ENCODE data around the gene OR5H1. TPM values are rescaled to one million over a fixed set of nuclear protein-coding genes. Genes with fewer than 3 reads are reported as not detected.

Gene OR5H1
- total RNA-seq, 6 donors from 2014 or later: not detected

DNA sequence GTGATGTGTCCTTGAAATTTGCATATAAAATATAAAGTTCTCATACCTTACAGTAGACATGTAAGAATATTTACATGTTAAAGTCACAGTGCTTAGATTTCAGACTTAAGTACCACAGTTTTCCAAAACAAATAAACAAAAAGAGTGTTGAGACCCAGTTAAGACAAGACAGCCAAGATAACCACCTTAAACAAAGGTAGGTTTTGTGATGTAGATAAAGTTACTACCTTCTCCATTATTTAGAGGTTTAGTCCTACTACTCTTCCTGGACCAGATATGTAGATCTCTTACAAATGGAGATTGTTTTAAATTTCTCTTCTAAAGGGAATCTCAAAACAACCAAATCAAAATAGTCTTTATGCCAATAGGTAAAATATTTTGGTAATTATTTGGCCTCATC is 51.7 kb downstream of the OR5H1 start:
- no peaks in the 10 kb centered on the region for H3K9me3 ChIP-seq
- ATAC-seq (ENCODE audit: low FRiP score in 2 of 2) (no peak), DNase-seq (no peak)
- TF ChIP-seq POLR2AphosphoS5 (IDR thresholded peaks at IDR 0.05) (no peak), EP300 (IDR thresholded peaks at IDR 0.05) (no peak), POLR2A (IDR thresholded peaks at IDR 0.05) (no peak)
- TF ChIP-seq, protein P1, sequence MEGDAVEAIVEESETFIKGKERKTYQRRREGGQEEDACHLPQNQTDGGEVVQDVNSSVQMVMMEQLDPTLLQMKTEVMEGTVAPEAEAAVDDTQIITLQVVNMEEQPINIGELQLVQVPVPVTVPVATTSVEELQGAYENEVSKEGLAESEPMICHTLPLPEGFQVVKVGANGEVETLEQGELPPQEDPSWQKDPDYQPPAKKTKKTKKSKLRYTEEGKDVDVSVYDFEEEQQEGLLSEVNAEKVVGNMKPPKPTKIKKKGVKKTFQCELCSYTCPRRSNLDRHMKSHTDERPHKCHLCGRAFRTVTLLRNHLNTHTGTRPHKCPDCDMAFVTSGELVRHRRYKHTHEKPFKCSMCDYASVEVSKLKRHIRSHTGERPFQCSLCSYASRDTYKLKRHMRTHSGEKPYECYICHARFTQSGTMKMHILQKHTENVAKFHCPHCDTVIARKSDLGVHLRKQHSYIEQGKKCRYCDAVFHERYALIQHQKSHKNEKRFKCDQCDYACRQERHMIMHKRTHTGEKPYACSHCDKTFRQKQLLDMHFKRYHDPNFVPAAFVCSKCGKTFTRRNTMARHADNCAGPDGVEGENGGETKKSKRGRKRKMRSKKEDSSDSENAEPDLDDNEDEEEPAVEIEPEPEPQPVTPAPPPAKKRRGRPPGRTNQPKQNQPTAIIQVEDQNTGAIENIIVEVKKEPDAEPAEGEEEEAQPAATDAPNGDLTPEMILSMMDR (IDR thresholded peaks at IDR 0.05): no peak
- no peak overlapping the region for H3K4me3 ChIP-seq
- H3K27me3 ChIP-seq: no peaks in the 10 kb centered on the region
- no peaks in the 10 kb centered on the region for H3K4me1 ChIP-seq
- no peaks in the 10 kb centered on the region for H3K36me3 ChIP-seq
- no peak overlapping the region for H3K27ac ChIP-seq

DNA sequence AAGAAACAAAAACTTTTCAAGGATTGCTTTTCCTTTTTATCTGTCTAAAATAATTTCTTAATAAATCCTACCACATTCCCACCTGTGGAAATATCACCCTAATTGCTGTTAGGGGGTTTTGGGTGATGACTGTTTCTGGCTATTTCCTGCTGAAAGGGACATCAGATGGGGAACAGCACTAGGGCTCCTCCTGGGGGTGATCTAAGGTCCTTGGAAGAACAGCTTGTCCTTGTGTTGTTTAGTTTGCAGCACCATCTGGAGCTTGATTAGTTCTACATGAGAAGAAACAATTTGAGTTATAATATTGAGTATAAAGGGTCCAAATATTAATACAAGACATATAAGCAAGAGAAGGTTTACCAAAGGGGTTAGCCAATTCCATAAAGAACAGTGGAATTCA is 54.7 kb downstream of the OR5H1 start:
- Histone ChIP-seq H3K27me3 (no peaks in the 10 kb centered on the region), H3K27ac (no peak overlapping the region), H3K4me3 (no peak overlapping the region), H3K9me3 (no peaks in the 10 kb centered on the region), H3K4me1 (no peaks in the 10 kb centered on the region), H3K36me3 (no peaks in the 10 kb centered on the region)
- ATAC-seq (ENCODE audit: low FRiP score in 2 of 2) (no peak), DNase-seq (no peak)
- TF ChIP-seq POLR2AphosphoS5 (IDR thresholded peaks at IDR 0.05): no peak
- TF ChIP-seq EP300 (IDR thresholded peaks at IDR 0.05): no peak
- TF ChIP-seq POLR2A (IDR thresholded peaks at IDR 0.05): no peak
- TF ChIP-seq, protein P1 (IDR thresholded peaks at IDR 0.05): no peak

Other genes with a start within 250 kb of the OR5H1 start
- gene RIOX2, start 158.3 kb upstream of the OR5H1 start, total RNA-seq: 10 to 100 TPM; 15.9 to 33.9 (median 21.4) TPM
- not detected for gene GABRR3, start 95.4 kb upstream of the OR5H1 start, total RNA-seq
- gene OR5AC2, start 43.5 kb upstream of the OR5H1 start, total RNA-seq: not detected
- not detected for gene OR5H14, start 16.8 kb downstream of the OR5H1 start, total RNA-seq
- not detected for gene OR5H15, start 36.0 kb downstream of the OR5H1 start, total RNA-seq
- gene OR5H6, start 133.5 kb downstream of the OR5H1 start, total RNA-seq: not detected
- not detected for gene OR5H2, start 151.8 kb downstream of the OR5H1 start, total RNA-seq
- not detected for gene OR5K4, start 223.1 kb downstream of the OR5H1 start, total RNA-seq